Measurements from ENCODE around the gene RAP1GAP.
A peak's percentile ranks its signal among the peaks of the same experiment; 100 is the strongest.

Gene RAP1GAP

DNA sequence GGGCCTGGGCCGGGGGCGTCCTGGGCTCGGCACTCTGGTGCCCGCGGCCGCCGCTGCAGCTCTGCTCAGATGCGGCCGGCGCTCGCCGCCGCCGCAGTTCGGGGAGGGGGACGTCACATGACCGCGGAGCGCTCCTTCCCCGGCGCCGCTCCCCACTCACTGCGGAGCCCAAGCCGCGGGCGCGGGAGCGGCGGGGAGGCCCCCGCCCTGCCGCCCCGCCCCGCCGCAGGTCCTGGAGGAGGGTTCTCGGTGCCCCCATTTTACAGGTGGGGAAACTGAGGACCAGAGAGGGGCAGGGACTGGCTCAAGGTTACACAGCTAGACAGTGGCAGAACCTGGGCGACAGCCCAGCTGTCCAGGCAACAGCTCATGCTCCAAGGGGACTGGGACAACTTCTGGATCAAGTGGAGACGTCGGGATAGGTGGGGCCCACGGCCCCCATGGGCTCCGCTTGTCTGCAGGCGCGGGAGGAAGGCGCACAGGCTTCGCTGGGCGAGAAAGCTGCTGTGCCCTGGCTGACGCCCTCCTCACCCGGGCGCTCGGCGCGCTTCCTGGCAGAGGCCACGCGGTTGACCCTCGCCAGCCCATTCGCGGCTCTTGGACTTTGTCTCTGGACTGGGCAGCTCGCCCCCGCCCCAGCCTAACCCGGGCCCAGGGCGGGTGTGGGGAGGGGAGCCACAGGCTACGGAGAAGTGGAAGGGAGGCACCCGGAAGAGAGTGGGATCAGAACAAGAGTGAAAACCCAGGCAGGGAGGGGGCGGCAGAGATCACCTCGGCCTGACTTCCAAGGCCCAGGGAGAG, at the start of gene RAP1GAP:
Gene RAP1GAP, minus strand, starts transcription at position 100 of the 801 bp plus-strand sequence. CDS start 49,325 bp downstream, outside the sequence.
- no peak within 1 kb of the TSS for H3K27ac ChIP-seq (ENCODE audit: low read depth, low read length)
- H3K27me3 ChIP-seq (ENCODE audit: control insufficient read depth in 1 of 2, insufficient read depth in 2 of 2, low read length in 2 of 2) = peaks cover 41 to 47% of the 10 kb centered on the region in 2 donors
- peak within 1 kb of the TSS; percentile 8 to 47 for H3K4me3 ChIP-seq (ENCODE audit: low read depth in 1 of 2, low read length in 2 of 2)
- no peaks in the 10 kb centered on the region for H3K9me3 ChIP-seq (ENCODE audit: low read length)
- no peak within 1 kb of the TSS for H3K9ac ChIP-seq (ENCODE audit: low read length)
- H3K36me3 ChIP-seq (ENCODE audit: insufficient read depth, low read length) = no peaks in the 10 kb centered on the region
- H3K4me1 ChIP-seq (ENCODE audit: insufficient read depth, low read length) = peaks cover 32% of the 10 kb centered on the region

DNA sequence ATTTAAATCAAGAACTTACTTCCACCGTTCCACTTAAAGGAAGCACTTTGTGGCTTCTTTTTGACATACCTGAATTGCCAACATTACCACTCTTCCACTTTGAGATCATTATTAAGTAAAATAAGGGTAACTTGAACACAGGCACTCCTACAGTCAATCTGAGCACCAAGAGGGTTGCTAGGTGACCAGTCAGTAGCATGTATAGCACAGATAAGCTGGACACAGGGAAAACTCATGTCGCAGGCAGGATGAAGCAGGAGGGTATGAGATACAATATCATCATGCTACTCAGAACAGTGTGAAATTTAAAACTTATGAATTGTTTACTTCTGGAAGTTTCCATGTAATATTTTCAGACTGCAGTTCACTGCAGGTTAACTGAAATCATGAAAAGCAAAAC, 47.0 kb upstream of the RAP1GAP start:
- Histone ChIP-seq H3K9ac (ENCODE audit: low read length) (no peak overlapping the region), H3K27ac (ENCODE audit: low read depth, low read length) (no peak overlapping the region), H3K4me3 (ENCODE audit: low read depth in 1 of 2, low read length in 2 of 2) (no peak overlapping the region), H3K27me3 (ENCODE audit: control insufficient read depth in 1 of 2, insufficient read depth in 2 of 2, low read length in 2 of 2) (no peaks in the 10 kb centered on the region), H3K36me3 (ENCODE audit: insufficient read depth, low read length) (peaks cover 73% of the 10 kb centered on the region), H3K4me1 (ENCODE audit: insufficient read depth, low read length) (no peaks in the 10 kb centered on the region), H3K9me3 (ENCODE audit: low read length) (no peaks in the 10 kb centered on the region)

DNA sequence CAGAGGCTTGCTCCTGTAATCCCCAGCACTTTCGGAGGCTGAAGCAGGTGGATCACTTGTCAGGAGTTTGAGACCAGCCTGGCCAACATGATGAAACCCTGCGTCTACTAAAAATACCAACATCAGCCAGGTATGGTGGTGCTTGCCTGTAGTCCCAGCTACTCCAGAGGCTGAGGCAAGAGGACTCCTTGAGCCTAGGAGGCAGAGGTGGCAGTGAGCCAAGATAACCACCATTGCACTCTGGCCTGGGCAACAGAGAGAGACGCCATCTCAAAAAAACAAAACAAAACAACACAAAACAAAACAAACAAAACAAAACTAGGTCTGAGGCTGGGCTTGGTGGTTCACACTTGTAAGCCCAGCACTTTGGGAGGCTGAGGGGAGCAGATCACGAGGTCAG, 38.7 kb upstream of the RAP1GAP start:
- no peaks in the 10 kb centered on the region for H3K4me1 ChIP-seq (ENCODE audit: insufficient read depth, low read length)
- H3K27me3 ChIP-seq (ENCODE audit: control insufficient read depth in 1 of 2, insufficient read depth in 2 of 2, low read length in 2 of 2) = no peaks in the 10 kb centered on the region
- no peak overlapping the region for H3K9ac ChIP-seq (ENCODE audit: low read length)
- H3K36me3 ChIP-seq (ENCODE audit: insufficient read depth, low read length) = peaks cover 39% of the 10 kb centered on the region
- no peak overlapping the region for H3K27ac ChIP-seq (ENCODE audit: low read depth, low read length)
- H3K4me3 ChIP-seq (ENCODE audit: low read depth in 1 of 2, low read length in 2 of 2) = no peak overlapping the region
- H3K9me3 ChIP-seq (ENCODE audit: low read length) = no peaks in the 10 kb centered on the region

DNA sequence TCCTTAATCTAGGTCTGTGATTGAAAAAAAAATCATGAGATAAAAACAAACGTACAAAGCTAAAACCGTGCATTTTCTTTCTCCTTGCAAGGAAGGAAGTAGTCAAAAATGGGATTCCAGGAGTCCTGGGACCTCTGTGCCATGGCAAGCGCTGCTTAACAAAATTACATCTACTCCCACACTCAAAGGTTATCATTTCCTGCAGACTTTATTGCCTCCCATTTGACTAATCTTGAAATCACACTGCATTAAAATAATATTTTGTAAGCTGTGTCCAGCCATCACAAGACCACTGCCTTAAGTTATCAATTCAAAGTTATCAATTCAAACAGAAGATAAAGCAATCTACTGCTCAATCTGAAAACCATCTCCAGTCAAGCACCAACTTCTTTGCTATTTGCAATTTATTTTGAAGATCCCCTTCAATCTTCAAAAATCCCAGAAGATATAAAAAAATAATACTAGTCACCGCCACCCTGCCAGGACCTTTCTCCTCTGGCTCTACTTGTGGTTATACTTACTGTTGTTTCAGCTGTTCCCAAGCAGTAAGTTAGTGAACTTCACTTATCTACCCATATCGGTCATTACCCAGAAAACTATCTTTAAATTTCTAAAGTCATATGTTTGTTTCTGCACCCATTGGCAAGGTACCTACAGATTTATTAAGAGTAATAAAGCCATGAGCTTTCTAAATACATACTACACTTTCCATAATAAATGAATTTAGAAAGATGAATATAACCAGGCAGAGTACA, 38.1 kb upstream of the RAP1GAP start:
- H3K36me3 ChIP-seq (ENCODE audit: insufficient read depth, low read length) = peaks cover 46% of the 10 kb centered on the region

DNA sequence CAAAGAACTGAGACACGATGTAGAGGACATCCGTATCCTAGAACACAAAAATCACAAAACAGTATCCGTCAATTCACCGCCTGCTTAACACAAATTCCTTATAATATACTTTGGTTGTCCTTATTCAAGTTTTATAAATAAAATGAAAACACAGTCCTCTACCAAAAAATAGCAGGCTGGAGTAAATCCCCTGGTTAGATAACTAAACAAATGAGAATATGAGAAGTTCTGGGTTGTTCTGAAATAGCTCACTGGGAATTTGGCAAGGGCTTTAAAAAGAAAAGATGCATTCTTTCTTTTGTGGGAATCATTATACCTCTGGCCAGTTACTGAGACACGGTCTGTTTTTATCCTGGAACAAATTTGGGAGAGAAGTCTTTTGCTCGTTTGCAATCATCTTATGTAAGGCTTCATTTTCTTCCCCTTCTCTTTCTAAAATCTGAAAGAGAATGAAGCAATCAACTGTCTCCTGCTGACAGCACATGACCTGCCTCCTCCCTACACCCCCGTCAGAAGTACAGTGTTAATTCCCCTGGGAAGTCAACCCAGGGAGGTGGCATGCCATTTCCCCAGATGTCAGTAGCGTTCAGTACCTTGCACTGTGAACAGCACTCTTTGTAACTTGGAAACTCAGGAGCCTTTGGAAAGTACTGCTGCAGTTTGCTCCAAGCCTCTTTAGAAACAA, 37.1 kb upstream of the RAP1GAP start:
- Histone ChIP-seq H3K4me3 (ENCODE audit: low read depth in 1 of 2, low read length in 2 of 2) (no peak overlapping the region), H3K4me1 (ENCODE audit: insufficient read depth, low read length) (no peaks in the 10 kb centered on the region)

More for the DNA sequence above, 38.1 kb upstream of the RAP1GAP start:
- H3K4me3 ChIP-seq (ENCODE audit: low read depth in 1 of 2, low read length in 2 of 2) = no peak overlapping the region
- no peaks in the 10 kb centered on the region for H3K4me1 ChIP-seq (ENCODE audit: insufficient read depth, low read length)
- no peak overlapping the region for H3K27ac ChIP-seq (ENCODE audit: low read depth, low read length)
- no peaks in the 10 kb centered on the region for H3K9me3 ChIP-seq (ENCODE audit: low read length)
- no peak overlapping the region for H3K9ac ChIP-seq (ENCODE audit: low read length)
- no peaks in the 10 kb centered on the region for H3K27me3 ChIP-seq (ENCODE audit: control insufficient read depth in 1 of 2, insufficient read depth in 2 of 2, low read length in 2 of 2)

DNA sequence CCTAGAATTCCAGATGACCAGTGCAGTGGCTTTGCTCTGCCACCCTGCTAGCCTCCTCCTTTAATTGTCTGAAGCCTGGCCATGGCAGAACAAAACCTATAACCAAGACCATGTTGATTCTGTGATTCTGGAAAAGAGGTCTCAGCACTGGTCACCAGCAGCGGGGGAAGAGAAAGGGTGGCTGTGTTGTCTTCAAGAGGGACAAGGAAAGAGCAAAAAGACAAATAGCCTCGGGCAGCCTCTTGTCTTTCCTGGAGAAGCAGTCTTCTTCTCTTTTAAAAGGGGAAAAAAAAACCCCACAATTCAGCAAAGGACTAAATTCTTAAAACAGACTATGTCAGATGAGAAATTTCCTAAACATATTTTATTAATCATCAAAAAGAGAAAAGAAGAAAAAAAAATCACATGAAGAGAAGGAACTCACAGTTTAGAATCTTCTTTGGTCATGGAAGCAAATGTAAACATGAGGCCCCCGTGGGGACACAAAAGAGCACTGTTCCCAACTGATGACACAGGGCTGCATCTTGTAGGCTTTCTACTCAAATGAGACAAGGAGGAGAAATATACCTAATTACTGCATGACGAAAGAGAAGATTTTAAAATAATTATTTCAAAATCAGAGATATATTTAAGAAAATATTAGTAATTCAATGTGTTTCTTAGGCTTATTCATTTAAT, 36.3 kb upstream of the RAP1GAP start:
- Histone ChIP-seq H3K36me3 (ENCODE audit: insufficient read depth, low read length) (peaks cover 49% of the 10 kb centered on the region), H3K27me3 (ENCODE audit: control insufficient read depth in 1 of 2, insufficient read depth in 2 of 2, low read length in 2 of 2) (no peaks in the 10 kb centered on the region), H3K4me1 (ENCODE audit: insufficient read depth, low read length) (no peaks in the 10 kb centered on the region), H3K9ac (ENCODE audit: low read length) (no peak overlapping the region), H3K27ac (ENCODE audit: low read depth, low read length) (no peak overlapping the region), H3K4me3 (ENCODE audit: low read depth in 1 of 2, low read length in 2 of 2) (no peak overlapping the region), H3K9me3 (ENCODE audit: low read length) (no peaks in the 10 kb centered on the region)

More for the DNA sequence above, 37.1 kb upstream of the RAP1GAP start:
- H3K9ac ChIP-seq (ENCODE audit: low read length) = no peak overlapping the region
- no peak overlapping the region for H3K27ac ChIP-seq (ENCODE audit: low read depth, low read length)
- H3K9me3 ChIP-seq (ENCODE audit: low read length) = no peaks in the 10 kb centered on the region
- H3K36me3 ChIP-seq (ENCODE audit: insufficient read depth, low read length) = peaks cover 44% of the 10 kb centered on the region
- no peaks in the 10 kb centered on the region for H3K27me3 ChIP-seq (ENCODE audit: control insufficient read depth in 1 of 2, insufficient read depth in 2 of 2, low read length in 2 of 2)

DNA sequence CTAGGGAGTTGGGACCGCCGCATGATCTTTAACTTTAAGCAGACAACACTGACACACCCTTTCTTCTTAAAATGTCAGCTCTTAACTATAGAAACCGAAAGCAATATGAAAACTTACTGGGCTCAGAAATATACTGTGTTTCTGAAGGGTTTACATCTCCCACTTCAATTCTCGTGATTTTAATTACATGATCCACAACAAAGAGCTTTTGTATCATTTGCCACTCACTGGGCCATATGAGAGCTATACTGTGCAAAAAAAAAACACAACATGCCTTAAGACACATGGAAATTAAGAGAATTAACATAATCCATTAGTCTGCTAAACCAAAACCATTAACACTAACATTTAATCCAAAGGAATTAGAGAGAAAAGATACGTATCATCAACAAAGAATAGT, 35.0 kb upstream of the RAP1GAP start:
- Histone ChIP-seq H3K27ac (ENCODE audit: low read depth, low read length) (no peak overlapping the region), H3K27me3 (ENCODE audit: control insufficient read depth in 1 of 2, insufficient read depth in 2 of 2, low read length in 2 of 2) (no peaks in the 10 kb centered on the region), H3K9me3 (ENCODE audit: low read length) (no peaks in the 10 kb centered on the region), H3K36me3 (ENCODE audit: insufficient read depth, low read length) (peaks cover 55% of the 10 kb centered on the region), H3K4me3 (ENCODE audit: low read depth in 1 of 2, low read length in 2 of 2) (no peak overlapping the region), H3K9ac (ENCODE audit: low read length) (no peak overlapping the region), H3K4me1 (ENCODE audit: insufficient read depth, low read length) (no peaks in the 10 kb centered on the region)

DNA sequence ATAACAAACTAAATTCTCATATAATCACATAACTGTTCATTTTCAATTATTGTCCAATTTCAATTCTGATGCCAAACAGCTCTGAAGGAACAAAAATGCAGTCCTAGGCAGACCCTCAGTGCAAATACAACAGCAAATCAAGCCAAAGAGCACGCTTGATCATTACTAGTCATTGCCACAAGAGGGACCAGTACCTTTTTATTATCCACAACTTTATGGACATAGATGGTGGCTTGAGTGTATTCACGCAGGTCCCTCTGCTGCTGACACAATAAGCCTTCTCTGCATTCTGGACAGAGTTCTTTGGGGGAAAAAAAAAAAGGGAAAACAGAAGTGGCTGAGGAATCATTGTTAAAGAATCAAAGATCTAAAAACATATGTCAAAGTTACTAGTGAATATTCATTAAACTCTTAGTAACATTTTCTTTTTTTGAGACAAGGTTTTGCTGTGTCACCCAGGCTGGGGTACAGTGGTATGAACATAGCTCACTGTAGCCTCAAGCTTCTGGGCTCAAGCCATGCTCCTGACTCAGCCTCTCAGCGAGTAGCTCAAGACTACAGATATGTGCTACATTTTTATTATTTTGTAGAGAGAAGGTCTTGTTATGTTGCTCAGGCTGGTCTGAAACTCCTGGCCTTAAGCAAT, 34.3 kb upstream of the RAP1GAP start:
- H3K27me3 ChIP-seq (ENCODE audit: control insufficient read depth in 1 of 2, insufficient read depth in 2 of 2, low read length in 2 of 2) = no peaks in the 10 kb centered on the region
- no peak overlapping the region for H3K9ac ChIP-seq (ENCODE audit: low read length)
- peaks cover 55% of the 10 kb centered on the region for H3K36me3 ChIP-seq (ENCODE audit: insufficient read depth, low read length)
- H3K9me3 ChIP-seq (ENCODE audit: low read length) = no peaks in the 10 kb centered on the region
- H3K4me3 ChIP-seq (ENCODE audit: low read depth in 1 of 2, low read length in 2 of 2) = no peak overlapping the region
- no peak overlapping the region for H3K27ac ChIP-seq (ENCODE audit: low read depth, low read length)
- no peaks in the 10 kb centered on the region for H3K4me1 ChIP-seq (ENCODE audit: insufficient read depth, low read length)

DNA sequence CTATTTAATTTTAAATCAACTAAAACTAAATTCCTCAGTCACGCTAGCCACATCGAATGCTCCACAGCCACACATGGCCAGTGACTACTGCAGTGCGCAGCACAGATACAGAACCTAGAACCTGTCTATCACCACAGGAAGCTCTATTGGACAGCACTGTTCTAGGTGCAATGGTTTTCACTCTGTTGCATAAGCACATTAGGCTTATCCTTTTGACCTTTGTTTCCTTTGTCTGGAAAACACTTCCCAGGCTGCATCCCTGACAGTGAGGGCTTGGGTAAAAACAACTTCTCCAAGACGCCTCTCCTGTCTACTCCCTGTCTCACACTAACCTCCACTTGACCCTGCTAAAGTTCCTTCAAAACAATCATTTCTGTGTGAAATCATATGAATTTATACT, 33.6 kb upstream of the RAP1GAP start:
- no peak overlapping the region for H3K9ac ChIP-seq (ENCODE audit: low read length)
- H3K4me3 ChIP-seq (ENCODE audit: low read depth in 1 of 2, low read length in 2 of 2) = no peak overlapping the region
- H3K27me3 ChIP-seq (ENCODE audit: control insufficient read depth in 1 of 2, insufficient read depth in 2 of 2, low read length in 2 of 2) = no peaks in the 10 kb centered on the region
- no peak overlapping the region for H3K27ac ChIP-seq (ENCODE audit: low read depth, low read length)
- H3K4me1 ChIP-seq (ENCODE audit: insufficient read depth, low read length) = no peaks in the 10 kb centered on the region
- H3K9me3 ChIP-seq (ENCODE audit: low read length) = no peaks in the 10 kb centered on the region
- H3K36me3 ChIP-seq (ENCODE audit: insufficient read depth, low read length) = peaks cover 50% of the 10 kb centered on the region

DNA sequence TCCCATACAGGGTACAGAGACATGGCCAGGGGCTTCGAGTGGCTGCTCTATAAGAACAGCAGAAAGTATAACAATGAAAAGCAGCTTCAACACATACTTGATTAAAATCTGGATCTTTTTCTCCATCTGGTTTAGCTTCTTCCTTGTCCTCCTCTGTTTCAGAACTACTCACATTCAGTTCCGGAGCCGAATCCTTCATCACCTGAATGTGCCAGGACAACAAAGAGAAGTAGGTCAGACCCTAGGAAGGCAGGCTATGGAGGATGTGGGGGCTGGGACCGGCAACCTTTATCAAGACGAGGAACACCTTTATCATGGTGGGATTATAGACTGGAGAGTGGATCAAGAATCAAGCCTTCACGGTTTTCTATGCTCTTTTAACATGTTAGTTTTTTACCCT, 32.2 kb upstream of the RAP1GAP start:
- Histone ChIP-seq H3K9me3 (ENCODE audit: low read length) (no peaks in the 10 kb centered on the region), H3K4me3 (ENCODE audit: low read depth in 1 of 2, low read length in 2 of 2) (no peak overlapping the region), H3K27ac (ENCODE audit: low read depth, low read length) (no peak overlapping the region), H3K36me3 (ENCODE audit: insufficient read depth, low read length) (peaks cover 47% of the 10 kb centered on the region), H3K4me1 (ENCODE audit: insufficient read depth, low read length) (no peaks in the 10 kb centered on the region), H3K27me3 (ENCODE audit: control insufficient read depth in 1 of 2, insufficient read depth in 2 of 2, low read length in 2 of 2) (no peaks in the 10 kb centered on the region), H3K9ac (ENCODE audit: low read length) (no peak overlapping the region)

Data from muscle layer of colon (tissue), 2 donors.